H1 (cell line): ENCODE measurements around the gene MACC1. TPM values are rescaled to one million over a fixed set of nuclear protein-coding genes. Genes with fewer than 3 reads are reported as not detected.
A peak's percentile ranks its signal among the peaks of the same experiment; 100 is the strongest.

Experiments
- GTF2F1 ChIP-seq: IDR thresholded peaks from 2 replicates; pipeline ENCODE4 v1.6.1; 2012; ENCODE audit warnings: low read depth, low read length, improper control_type of control experiment, borderline replicate concordance
- KDM5A ChIP-seq: fragments of 200-600 bp; IDR thresholded peaks from 2 replicates; pipeline ENCODE4 v1.7.1; 2012; ENCODE audit warnings: mild to moderate bottlenecking, low read length, inconsistent platforms, mixed read lengths
- NANOG ChIP-seq: IDR thresholded peaks from 2 replicates; pipeline ENCODE4 v1.6.1; 2011; ENCODE audit warnings: low read length, low read depth, mild to moderate bottlenecking, inconsistent platforms; ENCODE audit not compliant: insufficient read depth, poor library complexity, severe bottlenecking
- POLR2A ChIP-seq, 2 experiments: IDR thresholded peaks; 1 replicate in 1 of 2; 2 replicates in 1 of 2; pipeline ENCODE4 v1.6.1; 2011; ENCODE audit warnings: low read depth in 2 of 2, low read length in 2 of 2, mild to moderate bottlenecking in 2 of 2; ENCODE audit errors: control extremely low read depth in 1 of 2
- RAD21 ChIP-seq, 2 experiments: IDR thresholded peaks in 1 of 2; conservative IDR thresholded peaks in 1 of 2; 2 replicates each; pipeline ENCODE4 v1.6.1; 2011; ENCODE audit warnings: low read depth in 2 of 2, low read length in 2 of 2, improper control_type of control experiment in 1 of 2, inconsistent platforms in 1 of 2, mild to moderate bottlenecking in 1 of 2, moderate library complexity in 1 of 2
- TBP ChIP-seq: IDR thresholded peaks from 2 replicates; pipeline ENCODE4 v1.6.1; 2011; ENCODE audit warnings: low read depth, low read length, improper control_type of control experiment
- ZNF274 ChIP-seq: IDR thresholded peaks from 2 replicates; pipeline ENCODE4 v1.7.0; 2012; ENCODE audit warnings: low read length, borderline replicate concordance; ENCODE audit errors: extremely low read depth
- polyA plus RNA-seq, 7 experiments: library from polyadenylated mRNA; depleted of rRNA in 3 of 7; stranded (reverse) in 5 of 7; unstranded in 2 of 7; fragments of >200 nt in 5 of 7; fragments of 200-250 nt in 2 of 7; gene quantifications; 1 replicate in 5 of 7; 2 replicates in 1 of 7; 4 replicates in 1 of 7; pipeline versions ENCODE4 v1.2.1 to v1.2.3, GENCODE V29; 2011 to 2013; ENCODE audit warnings: missing spikeins in 2 of 7, mixed read lengths in 2 of 7
- total RNA-seq: library from RNA; stranded (reverse); fragmentation: NEBNext Ultra II Directional; extraction: Animal tissue kit (Norgen Biotek cat#: 25700); gene quantifications from 2 replicates; pipeline ENCODE4 v1.2.1, GENCODE V29; 2021

MACC1 gene
- total and polyA plus RNA-seq, 2 of the 8 experiments (the other 6 are each of a cell fraction or from before 2014, with no cell fraction given): 2.0 to 17.2 TPM

DNA sequence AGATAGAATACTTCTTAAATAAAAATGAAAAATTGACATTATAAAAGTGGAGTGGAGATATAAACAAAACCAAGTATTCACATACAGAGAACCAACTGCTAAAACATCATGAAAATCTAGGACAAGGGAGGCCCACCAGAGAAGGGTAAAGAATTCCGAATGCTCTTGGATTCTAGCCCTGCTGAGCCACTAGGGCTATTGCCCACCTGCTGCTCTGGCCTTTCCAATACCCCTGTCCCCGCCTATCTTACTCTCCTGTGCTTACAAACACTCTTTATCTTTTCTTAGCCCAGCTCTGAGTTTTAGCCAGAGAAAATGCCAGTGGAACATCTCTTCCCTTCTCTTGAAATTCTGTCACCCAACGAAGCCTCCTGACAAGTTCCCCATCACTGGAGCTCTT is 100.3 kb downstream of the MACC1 start (continued):
- TF ChIP-seq TBP (no peak), NANOG (no peak), RAD21 (IDR thresholded peaks at IDR 0.05 in 1 of 2, conservative IDR thresholded peaks at IDR 0.05 in 1 of 2; ENCODE audit: low read depth in 2 of 2, low read length in 2 of 2) (no peak; a peak in 1 of 4 replicates), POLR2A (IDR thresholded peaks at IDR 0.05; ENCODE audit: control extremely low read depth in 1 of 2, low read depth in 2 of 2, low read length in 2 of 2) (peak in 1 of 2 experiments; percentile 43; a peak in 1 of 3 replicates), GTF2F1 (no peak), KDM5A (no peak), ZNF274 (no peak)
